Stimulated activated CD8-positive, alpha-beta memory T cell treated with anti-CD3 and anti-CD28 coated beads, Interleukin-7, amount 100 ng/mL, for 4 hours (primary cell): Measurements from ENCODE around the gene P2RX7.
A peak's percentile ranks its signal among the peaks of the same experiment; 100 is the strongest.
"Not testable (repeated sequence)": the region's sequence is repeated elsewhere in the genome, so short reads cannot be mapped to it uniquely, and the experiment has no call there.

Experiments used
- DNase-seq, 2 donors: peaks; one replicate each; pipeline ENCODE4 v3.0.0-alpha.2; 2020; ENCODE audit warnings: low read depth in 2 of 2

P2RX7 gene

DNA sequence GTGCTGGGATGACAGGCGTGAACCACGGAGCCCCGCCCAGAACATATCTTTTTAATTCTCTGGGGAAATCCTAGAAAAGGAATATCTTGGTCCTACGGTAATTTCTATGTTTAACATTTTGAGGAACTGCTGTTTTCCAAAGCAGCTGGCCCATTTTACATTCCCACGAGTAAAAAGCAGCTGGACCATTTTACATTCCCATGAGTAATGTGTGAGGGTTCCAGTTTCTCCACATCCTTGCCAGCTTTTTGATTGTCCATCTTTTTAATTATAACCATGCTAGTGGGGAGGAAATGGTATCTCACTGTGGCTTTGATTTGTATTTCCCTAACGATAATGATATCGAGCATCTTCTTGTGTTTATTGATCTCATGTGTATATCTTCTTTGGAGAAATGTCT lies 72.8 kb downstream of the P2RX7 start:
- DNase-seq, result no peak

- not testable (repeated sequence) for DNase-seq
Measured at GRCh38 chr12:121208571-121208970, 75.9 kb downstream of the P2RX7 start.

DNA sequence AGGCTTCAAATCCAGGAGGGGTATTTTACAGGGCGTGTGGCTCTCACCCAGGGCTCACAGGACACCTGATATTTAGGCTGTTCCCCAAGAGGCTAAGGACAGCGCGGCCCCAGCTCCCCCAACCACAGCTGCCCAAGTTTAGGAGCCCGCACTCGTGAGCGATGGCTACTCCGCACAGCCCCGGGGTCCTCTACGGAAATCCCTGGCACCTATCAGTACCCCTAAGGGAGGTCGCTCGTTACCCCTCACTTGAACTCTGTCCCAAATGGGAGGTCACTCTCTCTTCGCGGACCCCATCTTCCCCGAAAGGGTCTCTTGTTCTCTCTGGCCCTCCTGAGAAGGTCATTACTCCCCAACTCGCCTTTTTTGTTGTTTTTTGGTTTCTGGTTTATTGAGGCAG lies 76.5 kb downstream of the P2RX7 start:
- no peak for DNase-seq

DNA sequence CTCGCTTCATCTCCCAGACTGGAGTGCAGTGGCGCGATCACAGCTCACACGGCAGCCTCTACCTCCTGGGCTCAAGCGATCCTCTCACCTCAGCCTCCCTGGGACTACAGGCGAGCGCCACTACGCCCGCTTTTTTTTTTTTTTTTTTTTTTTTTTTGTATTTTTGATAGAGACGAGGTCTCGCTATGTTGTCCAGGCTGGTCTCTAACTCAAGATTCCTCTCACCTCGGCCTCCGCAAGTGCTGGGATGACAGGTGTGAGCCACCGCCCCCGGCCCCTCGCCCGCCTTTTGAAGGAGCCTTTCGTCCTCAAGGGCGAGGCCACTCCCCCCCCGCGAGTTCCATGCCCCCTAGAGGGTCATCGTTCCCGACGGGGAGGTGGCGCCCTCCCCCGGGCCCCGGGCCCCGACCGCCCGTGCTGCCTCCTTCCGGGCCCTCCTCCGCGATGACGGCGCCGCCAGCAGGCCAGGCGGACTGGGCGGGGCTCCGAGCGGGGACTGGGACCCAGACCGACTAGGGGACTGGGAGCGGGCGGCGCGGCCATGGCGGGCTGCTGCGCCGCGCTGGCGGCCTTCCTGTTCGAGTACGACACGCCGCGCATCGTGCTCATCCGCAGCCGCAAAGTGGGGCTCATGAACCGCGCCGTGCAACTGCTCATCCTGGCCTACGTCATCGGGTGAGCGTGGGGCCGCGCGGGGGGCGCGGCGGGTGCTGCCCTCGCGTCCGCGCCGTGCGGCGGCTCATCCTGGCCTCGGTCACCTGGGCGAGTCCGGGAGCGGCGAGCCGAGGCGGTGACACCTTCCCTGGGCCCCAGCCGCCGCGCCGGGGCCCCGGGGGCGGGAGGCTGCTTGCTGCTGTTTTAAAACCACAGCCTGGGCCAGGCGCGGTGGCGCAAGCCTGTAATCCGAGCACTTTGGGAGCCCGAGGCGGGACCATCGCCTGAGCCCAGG lies 77.2 kb downstream of the P2RX7 start, which contains the start of gene P2RX4:
TSS of gene P2RX4 (plus strand) at position 506 of the 949 bp plus-strand sequence. CDS start at position 542, 36 bp downstream.
- DNase-seq, result peak; percentile 61 to 86

DNA sequence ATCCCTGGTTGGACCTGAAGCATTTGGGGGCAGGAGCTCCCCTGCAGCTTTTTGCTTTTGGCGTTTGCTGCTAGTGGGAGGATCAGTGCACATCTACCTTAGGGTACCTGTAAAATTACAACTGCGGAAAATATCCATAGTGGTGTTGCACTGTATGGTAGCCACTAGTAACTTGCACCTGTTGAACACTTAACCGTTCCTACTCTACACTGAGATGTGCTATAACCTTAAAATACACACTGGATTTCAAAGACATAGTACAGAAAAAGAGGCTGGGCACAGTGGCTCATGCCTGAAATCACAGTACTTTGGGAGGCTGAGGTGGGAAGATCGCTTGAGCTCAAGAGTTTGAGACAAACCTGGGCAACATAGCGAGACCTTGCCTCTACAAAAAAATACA lies 80.2 kb downstream of the P2RX7 start:
- DNase-seq, result no peak

GRCh38 chr12:121214166-121214777 lies 81.6 kb downstream of the P2RX7 start:
- peak; percentile 30 to 45 for DNase-seq

DNA sequence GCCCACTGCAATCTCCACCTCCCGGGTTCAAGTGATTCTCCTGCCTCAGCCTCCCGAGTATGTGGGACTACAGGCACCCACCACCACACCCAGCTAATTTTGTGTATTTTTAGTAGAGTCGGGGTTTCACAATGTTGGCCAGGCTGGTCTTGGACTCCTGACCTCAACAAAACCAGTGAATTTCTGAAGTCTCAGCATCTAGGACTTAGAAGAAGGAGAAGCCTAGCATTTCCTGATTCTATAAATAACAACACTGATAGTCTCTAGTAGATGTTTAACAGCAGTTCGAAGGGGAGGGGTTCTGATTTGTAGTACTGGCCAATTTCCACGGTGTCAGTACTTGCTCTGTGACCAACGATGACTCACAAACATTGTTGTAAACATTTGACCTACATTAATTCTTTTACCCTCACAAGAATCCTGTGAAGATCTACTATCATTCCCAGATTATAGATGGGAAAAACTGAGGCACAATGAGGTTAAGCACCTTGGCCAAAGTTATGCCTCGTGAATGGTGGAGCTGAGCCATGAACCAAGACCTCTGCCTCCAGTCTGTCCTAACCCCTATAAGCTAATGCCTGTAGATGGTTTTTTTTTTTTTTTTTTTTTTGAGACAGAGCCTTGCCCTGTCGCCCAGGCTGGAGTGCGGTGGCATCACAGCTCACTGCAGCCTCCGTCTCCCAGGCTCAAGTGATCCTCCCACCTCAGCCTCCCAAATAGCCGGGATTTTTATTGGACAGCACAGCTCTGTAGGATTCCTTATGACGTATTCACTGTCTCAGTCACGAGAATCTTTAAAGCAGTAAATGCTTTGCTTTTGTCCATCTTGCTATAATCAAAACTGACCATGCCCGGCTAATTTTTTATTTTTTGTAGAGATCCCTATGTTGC lies 82.4 kb downstream of the P2RX7 start:
- DNase-seq, result no peak

GRCh38 chr12:121216102-121216501 lies 83.4 kb downstream of the P2RX7 start:
- DNase-seq, result no peak

DNA sequence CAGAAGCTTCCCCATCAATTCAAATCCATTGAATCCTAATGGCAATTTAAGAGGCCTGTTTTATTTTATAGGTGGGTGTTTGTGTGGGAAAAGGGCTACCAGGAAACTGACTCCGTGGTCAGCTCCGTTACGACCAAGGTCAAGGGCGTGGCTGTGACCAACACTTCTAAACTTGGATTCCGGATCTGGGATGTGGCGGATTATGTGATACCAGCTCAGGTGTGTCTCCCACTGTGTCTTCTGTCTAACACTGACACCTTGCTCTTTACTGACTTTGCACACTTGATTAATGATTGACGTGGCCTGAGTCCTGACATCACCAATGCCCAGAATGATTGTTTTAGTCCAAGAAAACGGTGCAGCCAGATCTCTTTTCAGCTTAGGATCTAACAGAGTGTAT lies 84.4 kb downstream of the P2RX7 start:
- DNase-seq, result no peak

- no peak for DNase-seq
Measured at GRCh38 chr12:121217761-121218160, 85.1 kb downstream of the P2RX7 start.

DNA sequence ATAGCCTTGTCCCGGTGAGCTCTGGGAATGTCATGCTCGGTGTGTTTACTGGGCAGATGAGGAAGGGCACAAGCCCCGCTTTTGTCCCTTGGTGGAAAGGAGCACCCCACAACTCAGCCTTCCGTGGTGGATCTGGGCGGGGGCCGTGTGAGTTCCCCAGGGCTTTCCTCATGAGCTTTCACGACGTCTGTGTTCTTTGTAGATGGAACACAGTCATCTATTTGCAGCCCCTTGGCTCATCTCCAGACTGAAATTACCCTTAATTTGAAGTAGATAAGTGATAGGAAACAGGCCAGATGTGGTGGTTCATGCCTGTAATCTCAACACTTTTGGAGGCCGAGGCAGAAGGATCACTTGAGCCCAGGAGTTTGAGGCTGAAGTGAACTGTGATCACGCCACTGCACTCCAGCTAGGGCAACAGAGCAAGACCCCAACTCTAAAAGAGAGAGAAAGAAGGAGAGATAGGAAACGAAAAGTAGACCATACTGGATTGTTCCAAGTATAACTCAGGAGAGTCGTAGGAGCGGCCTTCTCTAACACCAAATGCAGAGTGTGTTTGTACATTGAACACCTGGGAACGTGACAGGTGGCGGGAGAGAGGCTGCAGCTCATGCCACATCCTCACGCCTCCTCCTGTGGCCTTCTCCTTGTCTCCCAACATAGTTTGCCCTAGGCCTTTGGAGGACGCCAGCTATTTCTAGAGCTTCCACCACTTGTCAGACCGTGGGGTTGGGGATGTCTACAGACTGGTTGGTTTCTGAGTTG lies 86.1 kb downstream of the P2RX7 start:
- no peak for DNase-seq

- DNase-seq, result no peak
Measured at GRCh38 chr12:121219353-121219986, 86.8 kb downstream of the P2RX7 start.

DNA sequence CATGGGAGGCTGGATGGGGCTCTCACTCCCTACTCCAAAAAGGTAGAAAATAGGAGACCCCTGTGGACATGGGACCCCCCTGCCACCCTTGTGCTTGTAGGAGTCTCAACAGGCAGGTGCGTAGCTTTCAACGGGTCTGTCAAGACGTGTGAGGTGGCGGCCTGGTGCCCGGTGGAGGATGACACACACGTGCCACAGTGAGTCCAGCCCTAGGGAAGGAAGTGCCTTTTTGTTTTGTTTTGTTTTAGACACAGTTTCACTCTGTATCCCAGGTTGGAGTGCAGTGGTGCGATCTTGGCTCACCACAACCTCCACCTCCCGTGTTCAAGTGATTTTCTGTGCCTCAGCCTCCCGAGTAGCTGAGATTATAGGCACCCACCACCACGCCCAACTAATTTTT lies 90.2 kb downstream of the P2RX7 start:
- DNase-seq, result no peak

DNA sequence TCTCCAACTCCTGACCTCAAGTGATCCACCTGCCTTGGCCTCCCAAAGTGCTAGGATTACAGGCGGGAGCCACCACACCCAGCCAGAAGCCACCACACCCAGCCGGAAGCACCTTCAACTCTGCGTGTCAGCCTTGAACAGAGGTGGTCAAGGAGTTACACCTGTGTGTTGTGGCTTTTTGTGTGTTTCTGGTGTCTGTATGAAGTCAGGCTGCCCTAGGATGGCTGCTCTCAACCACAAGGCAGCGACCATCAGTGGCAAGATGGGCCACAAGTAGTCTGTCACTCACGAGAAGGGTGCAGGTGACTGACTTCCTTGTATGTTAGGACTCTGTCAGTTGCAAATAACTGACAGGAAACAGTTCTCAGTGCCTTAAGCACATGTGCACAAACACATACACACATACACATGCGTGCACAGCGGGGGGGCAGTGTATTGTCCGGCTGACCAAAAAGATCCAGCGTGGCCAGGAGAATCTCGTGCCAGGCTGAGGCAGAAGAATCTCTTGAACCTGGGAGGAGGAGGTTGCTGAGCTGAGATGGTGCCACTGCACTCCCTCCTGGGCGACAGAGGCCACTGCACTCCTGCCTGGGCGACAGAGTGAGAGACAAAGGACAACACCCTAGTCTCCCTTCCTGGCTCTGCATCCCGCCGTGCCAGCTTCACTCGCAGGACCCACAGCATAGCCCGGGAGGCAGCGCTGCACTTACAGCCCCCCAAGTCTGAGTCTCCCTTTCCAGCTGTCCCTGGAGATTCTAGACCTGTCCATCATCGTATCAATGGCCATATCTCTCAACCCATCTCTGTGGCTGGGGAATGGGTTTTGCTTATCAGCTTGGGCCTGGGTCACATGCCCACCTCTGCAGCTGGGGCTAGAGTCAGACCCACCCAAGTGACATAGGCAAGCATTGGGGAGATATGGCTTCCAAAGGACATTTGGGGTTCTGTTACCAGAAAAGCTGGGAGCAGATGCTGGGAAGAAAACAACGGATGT lies 90.9 kb downstream of the P2RX7 start:
- no peak for DNase-seq

DNA sequence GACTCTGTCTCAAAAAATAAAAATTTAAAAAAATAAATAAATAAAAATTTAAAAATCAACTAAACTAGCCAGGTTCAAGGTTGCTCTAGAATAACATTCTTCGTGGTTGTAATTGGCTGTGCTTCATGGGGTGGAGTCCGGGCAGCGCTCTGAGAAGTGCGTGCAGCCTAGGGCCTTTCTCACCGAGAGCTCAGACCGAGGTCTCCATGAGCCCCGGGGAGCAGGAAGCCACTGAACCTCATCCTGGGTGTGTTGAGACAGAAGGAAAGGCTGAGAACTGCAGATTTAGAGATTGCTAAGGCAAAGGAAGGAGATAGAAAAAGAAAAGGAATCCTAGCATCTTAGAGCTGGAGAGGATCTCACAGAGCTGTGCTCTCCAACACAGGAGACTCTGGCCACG lies 91.9 kb downstream of the P2RX7 start:
- no peak for DNase-seq

DNA sequence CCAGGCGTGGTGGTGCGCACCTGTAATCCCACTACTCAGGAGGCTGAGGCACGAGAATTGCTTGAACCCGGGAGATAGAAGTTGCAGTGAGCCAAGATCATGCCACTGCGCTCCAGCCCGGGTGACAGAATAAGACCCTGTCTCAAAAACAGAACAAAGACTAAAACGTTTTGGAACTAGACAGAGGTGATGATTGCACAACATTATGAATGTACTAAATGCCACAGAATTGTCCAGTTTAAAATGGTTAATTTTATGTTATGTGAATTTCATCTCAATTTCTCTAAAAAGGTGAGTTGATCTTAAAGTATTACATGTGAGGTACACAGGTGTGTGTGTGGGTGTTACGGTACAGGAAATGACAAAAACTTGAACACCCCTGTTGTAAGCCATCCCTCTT lies 93.7 kb downstream of the P2RX7 start:
- DNase-seq, result no peak

- not testable (repeated sequence) for DNase-seq
Measured at GRCh38 chr12:121226871-121227270, 94.2 kb downstream of the P2RX7 start.

GRCh38 chr12:121227294-121227693 lies 94.6 kb downstream of the P2RX7 start:
- DNase-seq, result no peak

DNA sequence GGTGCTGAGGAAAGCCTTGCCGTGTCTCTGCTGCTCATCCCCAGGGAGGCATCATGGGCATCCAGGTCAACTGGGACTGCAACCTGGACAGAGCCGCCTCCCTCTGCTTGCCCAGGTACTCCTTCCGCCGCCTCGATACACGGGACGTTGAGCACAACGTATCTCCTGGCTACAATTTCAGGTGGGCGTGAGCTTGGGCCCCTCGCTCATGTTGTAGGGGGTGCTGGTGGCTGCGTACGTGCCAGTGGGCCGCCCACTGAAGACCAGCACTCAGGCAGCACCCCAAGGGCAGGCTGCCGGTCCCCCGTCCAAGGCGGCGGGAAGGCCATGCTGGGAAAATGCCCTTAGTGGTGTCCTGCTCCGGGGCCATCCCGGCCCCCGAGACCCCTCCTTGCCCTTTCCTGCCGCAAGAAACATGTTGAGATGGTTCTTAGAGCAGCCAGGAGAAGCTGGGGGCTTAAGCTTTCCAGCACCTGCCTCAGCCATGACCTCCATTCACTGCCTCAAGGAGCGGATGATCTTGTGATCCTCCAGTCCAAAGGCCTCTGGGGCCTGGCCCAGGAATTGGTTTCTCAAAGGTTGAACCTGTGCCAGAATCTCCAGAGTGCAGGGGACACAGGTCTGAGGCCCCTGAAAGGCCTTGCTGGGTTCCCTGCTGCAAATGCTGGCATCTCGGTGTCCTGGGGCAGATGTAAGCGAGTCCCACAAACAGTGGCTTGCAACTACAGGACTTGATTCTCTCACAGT lies 96.4 kb downstream of the P2RX7 start:
- no peak for DNase-seq
